Activated CD8-positive, alpha-beta T cell treated with anti-CD3 and anti-CD28 coated beads for 36 hours (primary cell): ENCODE measurements around the gene MPIG6B. TPM values are rescaled to one million over a fixed set of nuclear protein-coding genes. Genes with fewer than 3 reads are reported as not detected.
"Not testable (repeated sequence)": the region's sequence is repeated elsewhere in the genome, so short reads cannot be mapped to it uniquely, and the experiment has no call there.

Experiments
- ATAC-seq: fragments of 200-7000 bp; cut with Tn5 transposase; one replicate; pipeline ENCODE4 v1.10.0; 2021; ENCODE audit warnings: mild to moderate bottlenecking, moderate library complexity
- CTCF ChIA-PET: fragments of 350-600 bp; sonication (Branson Sonifier 250); formaldehyde crosslinking; loops from one replicate; lab custom pipeline; 2021; ENCODE audit warnings: antibody characterized with exemption; lab: Charles Lee
- POLR2A ChIA-PET: fragments of 350-600 bp; sonication (Branson Sonifier 250); formaldehyde crosslinking; loops from one replicate; lab custom pipeline; 2021; ENCODE audit warnings: antibody characterized with exemption; lab: Charles Lee
- DNase-seq: peaks from one replicate; pipeline ENCODE4 v3.0.0-alpha.2; 2020
- H3K27ac Mint-ChIP-seq: one replicate; pipeline ENCODE4 v1.8.0; 2021; ENCODE audit warnings: mild to moderate bottlenecking, mixed read lengths
- H3K27me3 Mint-ChIP-seq: one replicate; pipeline ENCODE4 v1.8.0; 2021; ENCODE audit warnings: mixed read lengths
- H3K36me3 Mint-ChIP-seq: one replicate; pipeline ENCODE4 v1.8.0; 2021; ENCODE audit warnings: low read depth, mixed read lengths
- H3K4me1 Mint-ChIP-seq: one replicate; pipeline ENCODE4 v1.8.0; 2021; ENCODE audit warnings: low read depth, mixed read lengths
- H3K4me3 Mint-ChIP-seq: one replicate; pipeline ENCODE4 v1.8.0; 2021; ENCODE audit warnings: mild to moderate bottlenecking, moderate library complexity, mixed read lengths
- H3K9me3 Mint-ChIP-seq: one replicate; pipeline ENCODE4 v1.8.0; 2021; ENCODE audit warnings: mixed read lengths
- intact Hi-C: fragments of 100-400 bp; cut with micrococcal nuclease; formaldehyde crosslinking; loops from one replicate; pipeline ENCODE4 v1.10.0; 2022
- total RNA-seq, 2 experiments: library from RNA; stranded (reverse); gene quantifications; one replicate each; pipeline ENCODE4 v1.2.3, GENCODE V29; 2021
- TF ChIP-seq, protein P1 (sequence below): fragments of 200-600 bp; IDR thresholded peaks from one replicate; pipeline ENCODE4 v1.8.0; 2022; ENCODE audit warnings: antibody characterized with exemption, mild to moderate bottlenecking

Gene MPIG6B
- total RNA-seq, 2 experiments from 2014 or later, result 0.65 to 0.81 TPM

DNA sequence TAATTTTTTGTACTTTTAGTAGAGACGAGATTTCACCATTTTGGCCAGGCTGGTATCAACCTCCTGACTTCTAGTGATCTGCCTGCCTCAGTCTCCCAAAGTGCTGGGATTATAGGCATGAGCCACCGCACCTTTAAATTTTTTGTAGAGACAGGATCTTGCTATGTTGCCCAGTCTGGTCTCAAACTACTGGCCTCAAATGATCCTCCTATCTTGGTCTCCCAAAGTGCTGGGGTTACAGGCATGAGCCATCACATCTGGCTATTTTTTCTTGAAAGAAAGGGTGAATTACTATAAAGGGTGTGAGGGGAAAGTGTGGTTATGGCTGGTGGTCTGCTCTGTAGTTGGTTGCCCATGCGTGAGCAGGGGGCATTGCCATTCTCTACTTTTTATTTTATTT, 14.9 kb upstream of the MPIG6B start:
- H3K4me3 Mint-ChIP-seq, result no peak overlapping the region
- H3K4me1 Mint-ChIP-seq, result peaks cover 12% of the 10 kb centered on the region
- CTCF ChIA-PET, result no interaction called here
- H3K9me3 Mint-ChIP-seq, result no peaks in the 10 kb centered on the region
- no peak for DNase-seq
- no peaks in the 10 kb centered on the region for H3K27me3 Mint-ChIP-seq
- no peaks in the 10 kb centered on the region for H3K36me3 Mint-ChIP-seq
- no peak overlapping the region for H3K27ac Mint-ChIP-seq
- TF ChIP-seq, protein P1, sequence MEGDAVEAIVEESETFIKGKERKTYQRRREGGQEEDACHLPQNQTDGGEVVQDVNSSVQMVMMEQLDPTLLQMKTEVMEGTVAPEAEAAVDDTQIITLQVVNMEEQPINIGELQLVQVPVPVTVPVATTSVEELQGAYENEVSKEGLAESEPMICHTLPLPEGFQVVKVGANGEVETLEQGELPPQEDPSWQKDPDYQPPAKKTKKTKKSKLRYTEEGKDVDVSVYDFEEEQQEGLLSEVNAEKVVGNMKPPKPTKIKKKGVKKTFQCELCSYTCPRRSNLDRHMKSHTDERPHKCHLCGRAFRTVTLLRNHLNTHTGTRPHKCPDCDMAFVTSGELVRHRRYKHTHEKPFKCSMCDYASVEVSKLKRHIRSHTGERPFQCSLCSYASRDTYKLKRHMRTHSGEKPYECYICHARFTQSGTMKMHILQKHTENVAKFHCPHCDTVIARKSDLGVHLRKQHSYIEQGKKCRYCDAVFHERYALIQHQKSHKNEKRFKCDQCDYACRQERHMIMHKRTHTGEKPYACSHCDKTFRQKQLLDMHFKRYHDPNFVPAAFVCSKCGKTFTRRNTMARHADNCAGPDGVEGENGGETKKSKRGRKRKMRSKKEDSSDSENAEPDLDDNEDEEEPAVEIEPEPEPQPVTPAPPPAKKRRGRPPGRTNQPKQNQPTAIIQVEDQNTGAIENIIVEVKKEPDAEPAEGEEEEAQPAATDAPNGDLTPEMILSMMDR, result no peak
- no peak for ATAC-seq
- intact Hi-C loops, result no loop called here
- POLR2A ChIA-PET, result no interaction called here

DNA sequence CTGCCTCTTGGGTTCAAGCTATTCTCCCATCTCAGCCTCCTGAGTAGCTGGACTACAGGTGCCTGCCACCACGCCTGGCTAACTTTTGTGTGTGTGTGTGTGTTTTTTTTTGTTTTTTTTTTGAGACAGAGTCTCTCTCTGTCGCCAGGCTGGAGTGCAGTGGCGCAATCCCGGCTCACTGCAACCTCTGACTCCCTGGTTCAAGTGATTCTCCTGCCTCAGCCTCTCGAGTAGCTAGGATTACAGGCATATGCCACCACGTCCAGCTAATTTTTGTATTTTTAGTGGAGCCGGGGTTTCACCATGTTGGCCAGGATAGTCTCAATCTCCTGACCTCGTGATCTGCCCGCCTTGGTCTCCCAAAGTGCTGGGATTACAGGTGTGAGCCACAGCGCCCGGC, 14.0 kb upstream of the MPIG6B start:
- H3K36me3 Mint-ChIP-seq, DNase-seq, POLR2A ChIA-PET, H3K9me3 Mint-ChIP-seq, H3K27me3 Mint-ChIP-seq, H3K27ac Mint-ChIP-seq, ATAC-seq, intact Hi-C loops, CTCF ChIA-PET, H3K4me3 Mint-ChIP-seq: not testable (repeated sequence)
- peaks cover 13% of the 10 kb centered on the region for H3K4me1 Mint-ChIP-seq

DNA sequence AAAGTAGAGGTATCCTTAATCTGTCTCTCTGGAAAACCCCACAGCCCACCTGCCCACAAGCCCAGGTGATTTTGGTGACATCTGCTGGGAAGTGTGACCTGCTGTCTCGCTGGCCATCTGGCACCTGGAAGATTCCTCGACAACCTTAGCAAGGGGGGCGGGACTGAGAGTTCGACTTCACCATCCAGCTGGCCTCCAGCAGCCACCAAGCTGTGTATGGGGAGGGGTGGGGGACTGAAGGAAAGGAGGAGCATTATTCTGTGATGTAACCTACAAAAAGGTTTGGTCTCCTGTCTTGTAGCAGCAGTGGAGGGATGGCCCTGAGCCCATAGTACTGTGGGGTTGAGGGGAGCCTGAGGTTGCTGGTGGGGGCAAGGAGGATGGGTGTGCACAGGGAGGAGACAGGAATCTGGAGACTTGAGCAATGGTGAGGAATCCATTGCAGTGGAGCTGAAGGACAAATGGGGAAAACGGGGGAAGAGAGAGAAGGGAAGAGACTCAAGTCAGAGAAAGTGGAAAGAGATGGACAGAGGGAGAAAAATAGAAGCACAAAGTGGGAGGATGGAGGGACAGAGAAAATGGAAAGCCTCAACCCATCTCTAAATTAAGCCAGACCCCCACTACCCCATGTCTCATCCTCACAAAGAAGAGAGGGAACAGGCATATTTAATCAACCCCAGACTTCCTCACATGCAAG, 12.5 kb upstream of the MPIG6B start:
- Mint-ChIP-seq H3K27ac (no peak overlapping the region), H3K4me3 (no peak overlapping the region), H3K4me1 (peaks cover 14% of the 10 kb centered on the region), H3K9me3 (no peaks in the 10 kb centered on the region), H3K36me3 (no peaks in the 10 kb centered on the region), H3K27me3 (no peaks in the 10 kb centered on the region)
- DNase-seq (no peak), ATAC-seq (no peak)
- TF ChIP-seq, protein P1, result no peak
- ChIA-PET CTCF (interaction anchor here (0.9 to 2.0 kb wide), 4 partner anchors 13 to 59 kb away, joined by 3 to 5 read pairs (median 4); partner anchors contain the start of gene MPIG6B), POLR2A (interaction anchor here (0.6 kb wide), 1 partner anchor 20 kb away, joined by 3 read pairs; no protein-coding TSS in a partner anchor)
- intact Hi-C loops, result no loop called here

DNA sequence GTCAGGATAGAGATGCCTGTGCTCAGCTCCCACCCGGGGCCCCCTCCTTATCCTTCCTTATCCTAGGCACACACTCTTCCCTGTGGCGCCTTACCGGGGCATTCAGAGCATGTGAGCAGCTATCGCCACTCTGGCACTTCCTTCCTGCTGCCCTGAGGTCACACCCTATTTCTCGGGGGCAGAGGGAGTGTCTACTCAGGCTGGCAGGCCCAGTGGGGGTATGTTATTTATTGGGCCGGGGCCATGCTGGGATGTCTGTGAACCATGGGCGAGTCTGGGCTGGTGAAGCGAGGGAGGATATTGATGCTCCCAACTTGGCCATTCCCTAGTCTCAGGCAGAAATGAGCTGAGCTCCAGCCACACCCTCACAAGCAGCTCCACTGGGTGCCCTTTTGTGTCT, 11.9 kb upstream of the MPIG6B start:
- CTCF ChIA-PET, result interaction anchor here (0.6 to 2.0 kb wide), 5 partner anchors 12 to 102 kb away, joined by 3 to 5 read pairs (median 3); partner anchors contain the start of gene MPIG6B
- Mint-ChIP-seq H3K27ac (no peak overlapping the region), H3K4me3 (no peak overlapping the region), H3K36me3 (no peaks in the 10 kb centered on the region), H3K27me3 (no peaks in the 10 kb centered on the region), H3K4me1 (peaks cover 14% of the 10 kb centered on the region), H3K9me3 (no peaks in the 10 kb centered on the region)
- intact Hi-C loops, result no loop called here
- ATAC-seq (peak; percentile 39), DNase-seq (no peak)
- TF ChIP-seq, protein P1, result no peak
- POLR2A ChIA-PET, result interaction anchor here (0.6 kb wide), 1 partner anchor 20 kb away, joined by 3 read pairs; no protein-coding TSS in a partner anchor

DNA sequence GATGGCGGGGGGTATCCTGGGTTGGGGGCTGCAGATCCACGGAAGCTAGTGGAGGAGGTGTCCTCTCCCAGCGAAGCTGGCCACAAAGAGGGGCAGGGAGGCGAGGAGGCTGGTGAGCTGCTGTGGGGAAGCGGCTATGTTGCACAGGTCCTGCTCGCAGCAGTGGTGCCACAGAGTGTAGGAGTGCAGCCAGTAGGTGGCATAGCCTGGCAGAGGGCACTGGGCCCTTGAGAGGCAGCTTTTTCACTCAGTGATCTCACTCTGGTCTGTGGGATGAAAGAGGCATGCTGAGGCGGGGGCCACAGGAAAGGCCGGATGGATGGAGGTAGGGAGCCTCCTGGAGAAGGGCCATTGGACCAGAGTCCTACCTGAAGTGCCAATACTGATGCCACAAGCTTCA, 10.9 kb upstream of the MPIG6B start:
- Mint-ChIP-seq H3K27me3 (no peaks in the 10 kb centered on the region), H3K36me3 (no peaks in the 10 kb centered on the region), H3K4me1 (peaks cover 14% of the 10 kb centered on the region), H3K4me3 (no peak overlapping the region), H3K9me3 (no peaks in the 10 kb centered on the region), H3K27ac (no peak overlapping the region)
- CTCF ChIA-PET, result interaction anchor here (1.4 to 2.0 kb wide), 2 partner anchors 11 to 95 kb away, joined by 3 to 5 read pairs; partner anchors contain the start of genes LSM2 and MPIG6B
- TF ChIP-seq, protein P1, result no peak
- DNase-seq (no peak), ATAC-seq (peak; percentile 51)
- intact Hi-C loops, result no loop called here
- POLR2A ChIA-PET, result interaction anchor here (1.6 kb wide), 1 partner anchor 9 kb away, joined by 5 read pairs; the partner anchor contains the start of gene ABHD16A
